Amniotic stem cell (primary cell): ENCODE results near the gene SLC12A3.
"Not testable (repeated sequence)": the region's sequence is repeated elsewhere in the genome, so short reads cannot be mapped to it uniquely, and the experiment has no call there.

Experiments used
- DNase-seq: peaks from one replicate; lab custom pipeline; 2025; lab: John Stamatoyannopoulos, UW

The SLC12A3 gene

DNA sequence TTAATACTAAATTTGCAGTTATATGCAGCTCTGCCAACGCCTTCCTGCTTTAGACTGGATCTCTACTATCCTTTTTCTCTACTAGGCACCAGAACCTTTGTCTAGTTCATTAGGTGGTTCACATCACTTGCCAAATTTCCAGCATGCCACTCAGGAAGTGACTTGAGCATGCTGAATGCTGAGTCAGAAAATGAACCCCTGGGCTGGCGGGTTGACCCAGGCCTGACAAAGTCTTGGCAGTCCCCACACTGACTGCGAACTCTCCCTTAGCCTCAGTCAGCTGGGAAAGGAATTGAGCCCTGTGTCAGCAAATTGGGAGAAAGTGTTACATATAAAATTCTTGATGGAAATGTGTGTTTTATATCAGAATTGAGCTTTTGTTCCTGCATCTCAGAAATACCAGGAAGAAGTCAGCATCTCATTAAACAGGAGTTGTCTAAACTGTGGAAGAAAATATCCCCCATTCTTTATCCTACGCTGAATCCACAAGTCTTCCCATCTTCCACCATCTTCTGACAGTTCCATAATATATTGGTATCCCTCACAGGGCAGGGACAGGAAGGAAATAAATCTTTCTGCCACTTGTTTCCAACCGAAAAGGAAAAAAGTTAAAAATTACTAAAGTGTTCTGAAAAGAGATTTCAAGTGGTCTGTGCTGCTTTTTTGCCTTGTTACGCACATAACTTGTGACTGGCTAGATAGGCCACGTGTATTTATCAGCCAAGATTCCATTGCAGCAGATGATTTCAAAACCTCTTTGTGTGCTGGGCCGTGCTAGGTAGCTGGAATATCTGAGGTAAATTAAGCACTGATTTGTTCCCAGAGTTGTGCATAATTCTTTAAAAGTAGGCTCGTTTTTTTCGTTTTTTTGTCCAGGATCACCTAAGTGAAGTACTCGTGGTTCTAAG, 16.7 kb upstream of the SLC12A3 start:
- no peak for DNase-seq

DNA sequence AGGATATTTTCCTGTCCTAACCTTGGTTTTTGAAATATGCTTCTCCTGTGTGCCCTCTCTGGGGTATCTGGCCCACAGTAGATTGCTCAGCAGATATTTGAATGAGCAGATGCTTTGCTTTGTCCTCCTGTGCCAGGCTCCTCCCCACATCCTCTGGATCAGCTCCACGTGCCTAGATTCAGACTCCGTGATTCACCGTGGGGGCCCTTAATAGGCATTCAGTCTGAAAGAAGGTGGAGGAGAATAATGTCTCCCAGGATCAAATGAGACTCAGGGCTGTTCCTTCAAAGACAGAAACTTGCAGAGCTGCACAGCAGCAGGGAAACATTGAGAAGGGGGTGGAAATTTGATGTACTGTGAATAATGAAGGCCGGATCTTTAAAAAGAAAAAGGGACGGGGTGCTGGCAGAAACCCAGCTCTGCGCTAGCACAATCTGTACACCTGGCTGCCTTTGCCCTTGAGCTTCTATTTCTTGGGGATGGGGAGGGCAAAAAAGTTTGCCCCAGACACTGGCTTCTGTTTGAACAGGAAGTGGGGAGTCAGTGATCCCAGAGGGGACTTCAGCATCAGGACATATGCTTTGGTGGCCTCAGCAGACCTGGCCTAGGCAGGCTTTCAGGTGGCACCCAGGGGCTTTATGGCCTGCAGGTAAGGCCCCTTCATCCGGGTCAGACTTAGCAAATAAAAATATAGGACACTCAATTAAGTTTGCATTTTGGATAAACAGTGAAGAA, 15.9 kb upstream of the SLC12A3 start:
- DNase-seq: no peak

DNA sequence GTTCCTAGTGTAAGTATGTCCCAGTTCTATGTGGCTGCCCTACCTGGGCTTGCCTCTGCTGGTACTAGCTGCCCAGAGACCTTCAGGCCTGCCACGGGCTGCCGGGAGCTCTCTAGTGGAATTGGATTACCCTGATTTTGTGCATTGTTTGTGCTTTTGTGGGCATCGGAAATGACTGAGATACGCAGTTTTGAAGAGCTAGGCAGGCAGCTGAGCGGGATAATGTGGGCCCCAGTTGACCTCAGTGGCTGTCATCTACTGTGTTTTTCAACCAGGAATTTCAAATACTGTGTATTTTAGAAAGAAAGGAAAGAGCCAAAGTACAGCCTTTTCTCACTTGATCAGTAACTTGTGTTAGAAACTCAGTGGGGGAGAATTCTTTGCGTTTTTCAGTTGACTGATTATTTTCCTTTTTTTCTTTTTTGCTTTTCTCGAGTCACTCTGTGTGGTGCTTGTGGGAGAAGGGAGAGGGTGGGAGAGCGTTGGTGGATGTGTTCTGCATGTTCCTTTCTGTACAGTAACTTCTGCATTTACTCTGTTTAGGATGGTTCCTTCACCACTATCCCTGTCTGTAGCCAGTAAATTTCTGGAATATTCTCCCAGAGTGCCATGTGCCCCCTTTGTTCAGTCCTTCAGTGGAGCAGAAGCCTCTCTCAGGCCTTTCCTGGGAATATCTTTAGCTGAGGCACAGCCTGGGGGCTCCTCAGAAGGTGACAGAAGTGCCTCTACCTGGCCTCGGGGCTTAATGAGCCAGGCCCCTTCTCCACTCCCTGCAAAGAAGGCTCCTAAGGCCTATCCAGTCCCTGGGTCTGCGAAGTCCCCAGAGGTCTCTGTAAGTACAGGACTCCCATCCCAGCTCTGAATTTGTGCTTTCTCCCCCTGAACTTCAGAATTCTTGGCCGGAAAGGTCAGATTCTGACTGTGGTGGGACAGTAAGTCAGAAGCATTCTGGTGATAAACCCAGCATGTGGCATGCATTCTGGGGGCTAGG, 15.0 kb upstream of the SLC12A3 start:
- DNase-seq: no peak

DNA sequence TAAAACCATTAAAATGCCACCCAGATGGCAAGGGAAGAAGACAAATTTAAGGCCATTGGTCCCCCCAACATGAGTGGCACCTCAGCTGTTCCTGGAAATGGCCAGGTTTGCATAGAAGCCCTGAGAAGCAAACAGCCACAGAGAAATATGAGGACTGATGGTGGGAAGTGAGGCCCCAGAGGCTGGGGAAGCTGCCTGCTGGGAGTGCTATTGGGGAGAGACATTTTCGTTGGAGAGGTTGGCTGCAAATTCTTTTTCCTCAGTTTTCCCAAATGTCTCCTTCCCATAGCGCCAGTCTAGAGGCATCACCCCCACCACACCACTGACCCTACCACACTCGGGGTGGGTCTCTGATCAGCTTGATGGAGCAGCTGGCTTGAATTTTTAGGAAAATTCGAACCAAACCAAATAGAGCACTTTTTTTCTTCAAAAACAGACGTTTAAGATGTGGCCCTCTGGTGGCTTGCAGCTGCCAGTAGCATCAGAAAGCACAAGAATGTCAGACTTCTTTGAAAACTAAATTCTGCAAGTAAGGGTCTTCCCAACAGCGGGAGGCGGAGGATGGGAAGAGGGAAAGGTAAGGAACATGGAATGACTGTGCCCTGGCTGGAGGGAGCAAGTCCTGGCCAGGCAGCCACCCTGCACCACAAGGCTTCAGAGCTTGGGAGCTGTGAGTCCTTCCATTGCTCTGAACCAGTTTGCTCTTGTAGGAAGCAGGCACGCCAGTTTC, 13.2 kb upstream of the SLC12A3 start:
- DNase-seq: no peak

GRCh38 chr16:56852401-56852730, 12.6 kb upstream of the SLC12A3 start:
- no peak for DNase-seq

DNA sequence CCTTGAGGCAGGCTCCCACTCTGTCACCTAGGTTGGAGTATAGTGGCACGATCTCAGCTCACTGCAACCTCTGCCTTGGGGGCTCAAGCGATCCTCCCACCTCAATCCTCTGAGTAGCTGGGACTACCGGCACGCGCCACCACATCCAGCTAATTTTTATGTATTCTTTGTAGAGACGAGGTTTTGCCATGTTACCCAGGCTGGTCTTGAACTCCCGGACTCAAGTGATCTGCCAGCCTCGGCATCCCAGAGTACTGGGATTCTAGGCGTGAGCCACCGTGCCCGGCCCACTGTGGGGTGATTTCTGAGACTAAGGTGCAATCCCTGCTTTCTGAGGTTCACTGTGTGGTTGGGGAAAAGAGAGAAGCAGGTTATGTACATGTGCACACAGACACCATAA, 12.0 kb upstream of the SLC12A3 start:
- no peak for DNase-seq

DNA sequence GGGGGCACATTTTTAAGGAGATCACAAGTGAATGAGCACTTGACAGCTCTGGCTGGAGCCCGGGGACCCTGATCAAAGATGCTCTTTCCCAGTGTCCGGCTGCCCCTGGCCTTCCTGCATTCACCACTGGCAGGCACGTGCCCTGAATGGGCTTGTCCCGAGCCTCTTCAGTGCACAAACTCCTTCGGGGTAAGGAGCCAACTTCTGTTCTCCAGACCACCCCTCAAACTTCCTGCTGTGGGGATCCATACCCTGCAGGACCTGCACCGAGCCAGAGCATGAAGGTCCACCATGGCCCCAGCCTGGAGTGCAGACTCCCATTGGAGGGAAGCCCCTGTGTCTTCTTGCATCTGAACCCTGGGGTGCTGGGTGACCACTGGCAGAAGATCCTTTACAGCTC, 9.8 kb upstream of the SLC12A3 start:
- no peak for DNase-seq

GRCh38 chr16:56855946-56856345, 9.1 kb upstream of the SLC12A3 start:
- no peak for DNase-seq

GRCh38 chr16:56856876-56857447, 8.0 kb upstream of the SLC12A3 start:
- DNase-seq: no peak

DNA sequence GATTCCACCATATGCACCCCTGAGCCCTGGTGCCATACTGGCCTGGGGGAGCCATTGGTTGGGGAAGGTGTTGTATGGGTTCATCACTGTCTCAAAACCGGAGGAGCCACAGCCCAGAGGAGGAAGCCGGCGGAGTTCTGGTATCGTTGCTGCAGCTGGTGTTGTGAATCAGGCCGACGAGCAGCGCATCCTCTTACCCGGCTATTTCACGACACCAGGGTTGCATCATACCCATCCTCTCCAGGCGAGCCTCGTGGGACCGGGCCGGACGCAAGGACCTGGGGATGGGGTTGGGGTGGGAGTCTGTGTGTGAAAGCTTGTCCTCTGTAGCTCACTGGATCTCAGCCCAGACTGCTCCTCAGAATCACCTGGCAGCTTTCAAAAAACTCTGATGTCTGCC, 6.6 kb upstream of the SLC12A3 start:
- DNase-seq: no peak

DNA sequence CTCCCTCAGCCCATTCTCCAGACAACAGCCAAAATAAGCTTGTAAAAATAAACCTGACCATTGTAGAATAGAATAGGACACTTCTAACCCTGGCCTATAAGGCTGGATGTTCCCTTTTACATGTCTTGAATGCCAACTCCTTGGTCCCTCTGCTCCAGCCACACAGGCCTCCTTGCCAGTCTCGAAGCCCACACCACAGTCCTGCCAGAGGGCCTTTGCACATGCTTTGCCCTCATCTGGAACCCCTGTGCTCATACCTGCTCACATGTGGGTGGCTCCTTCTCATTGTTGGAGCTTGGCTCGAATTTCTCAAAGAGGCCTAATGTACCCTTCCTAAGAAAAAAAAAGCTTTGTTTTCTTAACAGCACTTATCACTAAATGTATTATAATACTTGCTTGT, 5.4 kb upstream of the SLC12A3 start:
- no peak for DNase-seq

DNA sequence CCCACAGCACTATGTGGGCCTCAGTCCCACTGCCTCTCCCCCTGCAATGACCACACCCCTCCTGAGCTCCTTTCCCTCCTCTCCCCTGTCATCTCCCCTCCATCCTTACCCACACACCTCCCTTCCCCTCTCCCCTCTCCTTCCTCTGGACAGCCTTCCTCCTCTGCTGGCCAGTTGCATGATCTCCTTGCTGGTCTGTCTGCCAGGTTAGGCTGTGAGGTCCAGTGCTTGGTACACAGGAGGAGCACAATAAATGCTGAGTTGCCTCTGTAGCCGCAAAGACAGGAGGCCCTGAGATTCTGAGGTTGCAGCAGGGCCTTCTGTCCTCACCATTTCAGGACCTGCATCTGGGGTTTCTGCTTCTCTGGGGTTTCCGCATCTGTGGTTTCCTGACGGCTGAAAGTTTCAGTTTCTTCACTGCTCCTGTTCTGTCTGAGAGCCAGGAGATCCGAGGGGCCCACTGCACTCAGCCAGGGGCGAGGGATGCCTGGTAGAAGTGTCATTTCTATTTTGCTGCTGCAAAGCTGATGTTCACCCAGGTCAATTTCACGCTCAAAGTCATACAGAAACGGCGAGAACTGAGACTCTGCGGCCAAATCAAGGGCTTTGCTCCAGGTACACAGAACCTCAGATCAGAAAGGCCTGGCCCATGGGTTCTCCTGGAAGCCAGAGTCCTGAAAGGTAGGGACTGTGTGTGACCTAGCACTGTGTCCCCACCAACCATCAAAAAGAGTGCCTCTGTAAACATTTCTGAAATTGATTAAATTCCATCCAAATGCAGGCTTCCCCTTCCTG, 4.6 kb upstream of the SLC12A3 start:
- no peak for DNase-seq

DNA sequence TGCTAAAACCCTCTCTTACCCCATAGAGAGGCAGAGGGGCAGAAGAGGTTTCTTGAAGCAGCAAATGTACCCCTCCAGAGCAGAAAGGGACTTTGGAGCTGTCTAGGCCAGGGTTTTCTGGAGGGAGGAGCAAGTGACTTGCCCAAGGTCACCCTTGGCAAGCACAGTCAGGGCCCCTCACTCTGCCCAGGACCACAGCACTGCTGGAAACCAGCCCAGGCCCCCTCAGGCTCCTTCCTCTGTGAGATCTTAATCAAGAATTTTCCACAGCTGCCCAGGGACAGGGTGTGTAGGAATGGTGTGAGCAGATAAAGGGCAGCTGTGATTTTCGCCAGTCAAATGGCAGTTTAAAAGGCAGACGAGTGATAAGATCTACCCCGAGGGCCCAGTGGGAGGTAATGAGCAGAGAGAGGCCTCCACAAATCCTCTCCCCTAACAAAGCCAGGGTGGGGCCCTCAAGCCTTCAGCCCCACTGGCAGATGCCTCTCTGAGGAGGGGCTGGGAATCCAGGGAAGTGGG, 3.9 kb upstream of the SLC12A3 start:
- DNase-seq: no peak

DNA sequence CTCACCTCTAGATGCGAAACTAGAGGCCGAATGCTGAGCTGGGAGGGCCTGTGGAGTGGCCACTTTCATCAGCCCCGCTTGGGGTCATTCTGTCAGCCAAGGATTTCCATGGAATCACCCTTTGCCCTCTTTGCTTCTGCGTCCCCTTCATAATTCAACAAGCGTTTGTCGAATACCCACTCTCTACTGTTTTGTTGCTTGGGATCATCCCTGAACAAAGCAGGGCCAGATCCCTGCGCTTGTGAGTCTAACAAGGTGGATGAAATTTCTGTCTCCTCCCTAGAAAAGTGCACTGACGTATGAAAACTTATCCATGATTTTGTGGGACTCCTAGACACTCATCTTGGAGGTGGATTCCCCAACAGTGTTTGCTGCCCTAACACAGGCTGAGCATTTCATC, 3.3 kb upstream of the SLC12A3 start:
- DNase-seq: no peak

DNA sequence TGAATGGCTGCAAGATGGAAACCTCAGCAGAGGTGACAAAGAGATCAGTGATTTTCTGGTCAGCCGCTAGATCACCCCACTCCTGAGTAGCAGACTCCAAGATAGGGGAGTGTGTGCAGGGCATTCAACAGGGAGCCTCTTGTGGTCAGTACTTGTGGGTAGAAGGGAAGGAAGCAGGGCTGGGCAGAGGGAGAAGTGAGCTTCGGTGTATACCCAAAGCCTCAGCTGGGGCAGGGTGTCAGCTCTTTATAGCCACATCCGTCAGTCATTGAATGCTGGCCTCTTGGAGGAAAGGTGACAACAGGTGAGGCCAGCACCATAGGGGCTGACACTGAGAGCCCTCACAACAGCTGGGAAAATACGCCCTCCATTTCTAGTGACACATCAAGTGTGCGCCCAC, 2.2 kb upstream of the SLC12A3 start:
- no peak for DNase-seq

DNA sequence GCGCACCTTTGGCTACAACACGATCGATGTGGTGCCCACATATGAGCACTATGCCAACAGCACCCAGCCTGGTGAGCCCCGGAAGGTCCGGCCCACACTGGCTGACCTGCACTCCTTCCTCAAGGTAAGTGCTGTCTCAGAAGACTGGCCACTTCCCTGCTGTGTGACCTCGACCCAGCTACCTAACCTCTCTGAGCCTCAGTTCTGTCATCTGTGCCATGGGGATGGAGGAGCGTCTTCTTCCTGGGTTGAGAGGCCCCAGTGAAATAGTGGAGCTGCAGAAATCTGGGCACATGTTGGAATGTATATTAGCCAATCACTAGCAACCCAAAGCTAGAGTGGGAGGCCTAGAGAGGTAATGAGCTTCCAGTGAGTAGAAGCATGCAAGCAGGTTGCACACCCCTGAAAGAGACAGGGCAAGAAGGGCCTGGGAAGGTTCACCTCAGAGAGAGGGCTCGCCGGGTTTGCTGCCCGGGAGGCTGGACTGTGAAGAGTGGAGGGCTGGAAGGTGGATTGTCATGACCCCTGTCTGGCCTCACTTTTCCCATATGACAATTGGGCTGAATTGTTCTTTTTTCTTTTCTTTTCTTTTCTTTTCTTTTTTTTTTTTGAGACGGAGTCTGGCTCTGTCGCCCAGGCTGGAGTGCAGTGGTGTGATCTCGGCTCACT, 521 bp downstream of the SLC12A3 start:
- no peak for DNase-seq

- DNase-seq: peak; percentile 30
These were observed 2.2 kb downstream of the SLC12A3 start for GRCh38 chr16:56866955-56867830.

- no peak for DNase-seq
These were observed 3.2 kb downstream of the SLC12A3 start for GRCh38 chr16:56868175-56868574.

DNA sequence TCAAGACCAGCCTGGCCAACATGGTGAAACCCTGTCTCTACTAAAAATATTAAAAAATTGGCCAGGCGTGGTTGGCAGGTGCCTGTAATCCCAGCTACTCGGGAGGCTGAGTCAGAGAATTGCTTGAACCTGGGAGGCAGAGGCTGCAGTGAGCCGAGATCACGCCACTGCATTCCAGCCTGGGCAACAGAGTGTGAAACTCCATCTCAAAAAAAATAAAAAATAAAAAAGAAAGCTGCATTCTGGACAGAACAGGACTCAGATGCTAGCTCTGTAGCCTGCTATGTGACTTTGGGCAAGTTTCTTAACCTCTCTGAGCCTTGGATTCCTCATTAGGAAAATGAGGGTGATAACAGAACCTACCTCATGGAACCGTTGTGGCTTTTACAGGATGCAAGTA, 3.8 kb downstream of the SLC12A3 start:
- DNase-seq: not testable (repeated sequence)
